Astrocyte (in vitro differentiated cells and primary cell): ENCODE measurements around the gene KY. TPM values are rescaled to one million over a fixed set of nuclear protein-coding genes. Genes with fewer than 3 reads are reported as not detected.

Experiments
- DNase-seq: peaks from one replicate; pipeline ENCODE4 v3.0.0-alpha.2; 2010; ENCODE audit warnings: low read depth
- FAIRE-seq: peaks from 2 replicates; lab custom pipeline; 2011; peaks lifted over from hg19 to GRCh38; lab: Jason Lieb, UNC
- H2AFZ ChIP-seq: 2 replicates; pipeline ENCODE4 v1.6.0; 2012; ENCODE audit warnings: low read depth, low read length, inconsistent platforms
- H3K27ac ChIP-seq: 2 replicates; pipeline ENCODE4 v1.5.1; 2011; ENCODE audit warnings: low read depth, low read length, inconsistent platforms
- H3K27me3 ChIP-seq: 2 replicates; pipeline ENCODE4 v1.6.0; 2011; ENCODE audit warnings: low read length, inconsistent platforms; ENCODE audit not compliant: insufficient read depth
- H3K36me3 ChIP-seq: 2 replicates; pipeline ENCODE4 v1.5.1; 2011; ENCODE audit warnings: low read length, inconsistent platforms; ENCODE audit not compliant: insufficient read depth
- H3K4me1 ChIP-seq: 2 replicates; pipeline ENCODE4 v1.5.1; 2011; ENCODE audit warnings: low read length, inconsistent platforms; ENCODE audit not compliant: insufficient read depth
- H3K4me2 ChIP-seq: 2 replicates; pipeline ENCODE4 v1.6.0; 2012; ENCODE audit warnings: low read length, inconsistent platforms
- H3K4me3 ChIP-seq: 2 replicates; pipeline ENCODE4 v1.5.1; 2011; ENCODE audit warnings: low read depth, mild to moderate bottlenecking, low read length, inconsistent platforms; ENCODE audit not compliant: insufficient read depth
- H3K79me2 ChIP-seq: 2 replicates; pipeline ENCODE4 v1.6.0; 2012; ENCODE audit warnings: mild to moderate bottlenecking, low read length, inconsistent platforms; ENCODE audit not compliant: insufficient read depth
- H3K9ac ChIP-seq: 2 replicates; pipeline ENCODE4 v1.6.0; 2012; ENCODE audit warnings: mild to moderate bottlenecking, low read length, inconsistent platforms
- H3K9me3 ChIP-seq: 2 replicates; pipeline ENCODE4 v1.5.1; 2012; ENCODE audit warnings: low read depth, mild to moderate bottlenecking, low read length, inconsistent platforms; ENCODE audit not compliant: insufficient read depth
- H4K20me1 ChIP-seq: 2 replicates; pipeline ENCODE4 v1.6.0; 2012; ENCODE audit warnings: low read length, inconsistent platforms; ENCODE audit not compliant: insufficient read depth
- H3K27ac Mint-ChIP-seq: one replicate; pipeline ENCODE4 v1.8.0; 2021; ENCODE audit warnings: mild to moderate bottlenecking, mixed read lengths; ENCODE audit not compliant: unreplicated experiment
- H3K27me3 Mint-ChIP-seq: one replicate; pipeline ENCODE4 v1.8.0; 2021; ENCODE audit warnings: low read depth, mixed read lengths; ENCODE audit not compliant: unreplicated experiment
- H3K36me3 Mint-ChIP-seq: one replicate; pipeline ENCODE4 v1.8.0; 2021; ENCODE audit warnings: low read depth, mixed read lengths; ENCODE audit not compliant: unreplicated experiment
- H3K4me1 Mint-ChIP-seq: one replicate; pipeline ENCODE4 v1.8.0; 2021; ENCODE audit warnings: low read depth, mixed read lengths; ENCODE audit not compliant: unreplicated experiment
- H3K4me3 Mint-ChIP-seq: one replicate; pipeline ENCODE4 v1.8.0; 2021; ENCODE audit warnings: mild to moderate bottlenecking, moderate library complexity, mixed read lengths; ENCODE audit not compliant: unreplicated experiment
- H3K9me3 Mint-ChIP-seq: one replicate; pipeline ENCODE4 v1.8.0; 2021; ENCODE audit warnings: mild to moderate bottlenecking, mixed read lengths; ENCODE audit not compliant: unreplicated experiment
- EZH2 ChIP-seq: IDR thresholded peaks from 2 replicates; pipeline ENCODE4 v1.6.1; 2012; ENCODE audit warnings: mild to moderate bottlenecking, low read length, inconsistent platforms; ENCODE audit not compliant: insufficient read depth
- total RNA-seq: library from RNA; stranded (reverse); gene quantifications from 2 replicates; pipeline ENCODE4 v1.2.1, GENCODE V29; 2021
- TF ChIP-seq, protein P1 (sequence below): IDR thresholded peaks from 2 replicates; pipeline ENCODE4 v1.5.1; 2011; ENCODE audit warnings: low read depth, mild to moderate bottlenecking, inconsistent platforms, low read length, moderate library complexity; ENCODE audit not compliant: insufficient read depth

KY gene
- total RNA-seq, 1 donor from 2014 or later = 0.11 TPM

GRCh38 chr3:134667956-134668355 is 17.1 kb upstream of the KY start:
- H3K9ac ChIP-seq = no peak overlapping the region
- Mint-ChIP-seq H3K4me3 (no peak overlapping the region), H3K36me3 (no peaks in the 10 kb centered on the region), H3K27ac (no peak overlapping the region), H3K27me3 (peaks cover 18% of the 10 kb centered on the region), H3K4me1 (peaks cover 8% of the 10 kb centered on the region), H3K9me3 (peaks cover 3% of the 10 kb centered on the region)
- no peak for DNase-seq
- no peak for FAIRE-seq
- no peaks in the 10 kb centered on the region for H3K79me2 ChIP-seq
- no peak for TF ChIP-seq EZH2
- TF ChIP-seq, protein P1, sequence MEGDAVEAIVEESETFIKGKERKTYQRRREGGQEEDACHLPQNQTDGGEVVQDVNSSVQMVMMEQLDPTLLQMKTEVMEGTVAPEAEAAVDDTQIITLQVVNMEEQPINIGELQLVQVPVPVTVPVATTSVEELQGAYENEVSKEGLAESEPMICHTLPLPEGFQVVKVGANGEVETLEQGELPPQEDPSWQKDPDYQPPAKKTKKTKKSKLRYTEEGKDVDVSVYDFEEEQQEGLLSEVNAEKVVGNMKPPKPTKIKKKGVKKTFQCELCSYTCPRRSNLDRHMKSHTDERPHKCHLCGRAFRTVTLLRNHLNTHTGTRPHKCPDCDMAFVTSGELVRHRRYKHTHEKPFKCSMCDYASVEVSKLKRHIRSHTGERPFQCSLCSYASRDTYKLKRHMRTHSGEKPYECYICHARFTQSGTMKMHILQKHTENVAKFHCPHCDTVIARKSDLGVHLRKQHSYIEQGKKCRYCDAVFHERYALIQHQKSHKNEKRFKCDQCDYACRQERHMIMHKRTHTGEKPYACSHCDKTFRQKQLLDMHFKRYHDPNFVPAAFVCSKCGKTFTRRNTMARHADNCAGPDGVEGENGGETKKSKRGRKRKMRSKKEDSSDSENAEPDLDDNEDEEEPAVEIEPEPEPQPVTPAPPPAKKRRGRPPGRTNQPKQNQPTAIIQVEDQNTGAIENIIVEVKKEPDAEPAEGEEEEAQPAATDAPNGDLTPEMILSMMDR = no peak
- H3K36me3 ChIP-seq = no peaks in the 10 kb centered on the region
- H2AFZ ChIP-seq = no peak overlapping the region
- no peak overlapping the region for H3K27ac ChIP-seq
- no peak overlapping the region for H3K4me2 ChIP-seq
- H3K4me1 ChIP-seq = peaks cover 3% of the 10 kb centered on the region
- no peaks in the 10 kb centered on the region for H4K20me1 ChIP-seq
- H3K27me3 ChIP-seq = no peaks in the 10 kb centered on the region
- no peaks in the 10 kb centered on the region for H3K9me3 ChIP-seq
- no peak overlapping the region for H3K4me3 ChIP-seq

DNA sequence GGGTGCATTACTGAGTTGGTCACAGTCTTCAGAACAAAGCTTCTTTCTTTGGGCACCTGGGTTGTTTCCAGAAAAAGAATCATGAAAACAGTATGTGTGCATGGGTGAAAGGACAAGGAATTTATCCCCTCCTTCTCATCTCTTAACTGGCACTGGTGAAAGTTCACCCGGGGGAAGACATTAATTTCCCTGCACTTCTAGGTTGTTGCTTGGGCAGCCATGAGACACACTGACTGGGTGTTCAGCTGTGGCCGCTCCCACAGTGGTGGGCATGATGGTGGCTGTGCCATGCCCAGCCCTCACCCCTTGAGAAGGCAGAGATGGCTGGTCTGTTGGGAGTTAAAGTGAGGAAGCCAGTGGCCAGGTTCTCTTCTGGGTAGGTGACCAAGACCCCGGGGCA is 16.6 kb upstream of the KY start:
- no peak for TF ChIP-seq EZH2
- TF ChIP-seq, protein P1 = no peak
- Histone ChIP-seq H3K27me3 (no peaks in the 10 kb centered on the region), H3K4me2 (no peak overlapping the region), H3K4me1 (peaks cover 3% of the 10 kb centered on the region), H3K4me3 (no peak overlapping the region), H3K9me3 (no peaks in the 10 kb centered on the region), H2AFZ (no peak overlapping the region), H3K27ac (no peak overlapping the region), H3K9ac (no peak overlapping the region), H3K79me2 (no peaks in the 10 kb centered on the region), H4K20me1 (no peaks in the 10 kb centered on the region), H3K36me3 (no peaks in the 10 kb centered on the region)
- peaks cover 2% of the 10 kb centered on the region for H3K9me3 Mint-ChIP-seq
- H3K27me3 Mint-ChIP-seq = peaks cover 12% of the 10 kb centered on the region
- H3K4me3 Mint-ChIP-seq = no peak overlapping the region
- DNase-seq = no peak
- peaks cover 8% of the 10 kb centered on the region for H3K4me1 Mint-ChIP-seq
- FAIRE-seq = no peak
- no peak overlapping the region for H3K27ac Mint-ChIP-seq
- H3K36me3 Mint-ChIP-seq = peaks cover 1% of the 10 kb centered on the region

GRCh38 chr3:134666885-134667284 is 16.1 kb upstream of the KY start:
- peaks cover 3% of the 10 kb centered on the region for H3K4me1 ChIP-seq
- H3K4me3 ChIP-seq = no peak overlapping the region
- H4K20me1 ChIP-seq = no peaks in the 10 kb centered on the region
- peaks cover 8% of the 10 kb centered on the region for H3K4me1 Mint-ChIP-seq
- no peak overlapping the region for H3K4me3 Mint-ChIP-seq
- no peaks in the 10 kb centered on the region for H3K36me3 ChIP-seq
- H3K27me3 Mint-ChIP-seq = peaks cover 11% of the 10 kb centered on the region
- H3K79me2 ChIP-seq = no peaks in the 10 kb centered on the region
- FAIRE-seq (no peak), DNase-seq (no peak)
- no peaks in the 10 kb centered on the region for H3K9me3 ChIP-seq
- H2AFZ ChIP-seq = no peak overlapping the region
- H3K36me3 Mint-ChIP-seq = peaks cover 1% of the 10 kb centered on the region
- H3K27me3 ChIP-seq = no peaks in the 10 kb centered on the region
- no peak overlapping the region for H3K4me2 ChIP-seq
- H3K27ac ChIP-seq = no peak overlapping the region
- no peak overlapping the region for H3K27ac Mint-ChIP-seq
- H3K9me3 Mint-ChIP-seq = peaks cover 2% of the 10 kb centered on the region
- H3K9ac ChIP-seq = no peak overlapping the region
- no peak for TF ChIP-seq EZH2
- TF ChIP-seq, protein P1 = no peak
